SK-N-SH (cell line): ENCODE measurements around the gene GALNT17. TPM values are rescaled to one million over a fixed set of nuclear protein-coding genes. Genes with fewer than 3 reads are reported as not detected.

Experiments
- CTCF ChIA-PET: fragments of 300-600, 350-600 bp; formaldehyde crosslinking; extraction: SDS; loops from one replicate; lab custom pipeline; 2021; lab: Yijun Ruan, JAX
- POLR2A ChIA-PET: fragments of 350-600 bp; sonication (Branson Sonifier 250); formaldehyde crosslinking; extraction: SDS; loops from one replicate; lab custom pipeline; 2020; ENCODE audit warnings: antibody characterized with exemption, inconsistent platforms; lab: Yijun Ruan, JAX
- DNase-seq: peaks from one replicate; pipeline ENCODE4 v3.0.0; 2012
- H2AFZ ChIP-seq: fragments of 200-600 bp; sonication (generic); 2 replicates; pipeline ENCODE4 v1.8.1; 2016; ENCODE audit warnings: antibody characterized with exemption, mild to moderate bottlenecking, low read depth
- H3F3A ChIP-seq: fragments of 200-600 bp; sonication (generic); replicated peaks from 2 replicates; pipeline ENCODE3; 2016; ENCODE audit warnings: antibody characterized with exemption, mild to moderate bottlenecking; ENCODE audit not compliant: insufficient read depth
- H3K27ac ChIP-seq, 2 experiments: fragments of 200-500 bp in 1 of 2; fragments of 200-600 bp in 1 of 2; sonication (Bioruptor generic) in 1 of 2; sonication (generic), shearing (Covaris generic) in 1 of 2; 2 replicates each; pipeline versions ENCODE4 v1.5.1 to v1.6.1; 2014 to 2016; ENCODE audit warnings: low read depth in 2 of 2, inconsistent platforms in 1 of 2, low read length in 1 of 2, mild to moderate bottlenecking in 1 of 2, mixed read lengths in 1 of 2
- H3K27me3 ChIP-seq: fragments of 200-600 bp; sonication (generic), shearing (Covaris generic); 2 replicates; pipeline ENCODE4 v1.6.1; 2016; ENCODE audit warnings: mixed run types; ENCODE audit not compliant: insufficient read depth
- H3K36me3 ChIP-seq, 2 experiments: fragments of 200-500 bp in 1 of 2; fragments of 200-600 bp in 1 of 2; sonication (Bioruptor generic) in 1 of 2; sonication (generic) in 1 of 2; replicated peaks in 1 of 2; 2 replicates each; pipeline versions ENCODE3 to v1.5.1; 2014 to 2016; ENCODE audit warnings: low read length in 1 of 2, mild to moderate bottlenecking in 1 of 2; ENCODE audit not compliant: insufficient read depth in 2 of 2, control insufficient read depth in 1 of 2
- H3K4me1 ChIP-seq, 2 experiments: fragments of 200-500 bp in 1 of 2; fragments of 200-600 bp in 1 of 2; sonication (Bioruptor generic) in 1 of 2; sonication (generic), shearing (Covaris generic) in 1 of 2; 2 replicates each; pipeline versions ENCODE4 v1.5.1 to v1.6.1; 2014 to 2016; ENCODE audit warnings: low read depth in 1 of 2, low read length in 1 of 2, mixed run types in 1 of 2; ENCODE audit not compliant: insufficient read depth in 2 of 2, control insufficient read depth in 1 of 2
- H3K4me2 ChIP-seq: fragments of 200-600 bp; sonication (generic), shearing (Covaris generic); 2 replicates; pipeline ENCODE4 v1.6.1; 2017; ENCODE audit warnings: mixed run types
- H3K4me3 ChIP-seq, 2 experiments: fragments of 200-500 bp in 1 of 2; fragments of 200-600 bp in 1 of 2; sonication (Bioruptor generic) in 1 of 2; sonication (generic), shearing (Covaris generic) in 1 of 2; 2 replicates each; pipeline versions ENCODE4 v1.5.1 to v1.8.1; 2014 to 2016; ENCODE audit warnings: low read depth in 2 of 2, inconsistent platforms in 1 of 2, low read length in 1 of 2, mild to moderate bottlenecking in 1 of 2, mixed read lengths in 1 of 2, moderate library complexity in 1 of 2
- H3K79me2 ChIP-seq: fragments of 200-600 bp; sonication (generic); 2 replicates; pipeline ENCODE4 v1.8.1; 2017; ENCODE audit warnings: mild to moderate bottlenecking; ENCODE audit not compliant: insufficient read depth
- H3K9ac ChIP-seq: fragments of 200-600 bp; sonication (generic); 2 replicates; pipeline ENCODE4 v1.6.1; 2017; ENCODE audit warnings: mixed run types
- H3K9me2 ChIP-seq: fragments of 200-600 bp; sonication (generic); 2 replicates; pipeline ENCODE4 v1.6.1; 2017; ENCODE audit warnings: mixed run types
- H3K9me3 ChIP-seq: fragments of 200-600 bp; sonication (generic); 2 replicates; pipeline ENCODE4 v1.6.1; 2017; ENCODE audit warnings: mixed run types, mild to moderate bottlenecking, moderate library complexity
- H4K20me1 ChIP-seq: fragments of 200-600 bp; sonication (generic); 2 replicates; pipeline ENCODE4 v1.6.1; 2017; ENCODE audit warnings: mild to moderate bottlenecking, mixed run types; ENCODE audit not compliant: insufficient read depth
- ELF1 ChIP-seq: IDR thresholded peaks from 2 replicates; pipeline ENCODE4 v1.4.0; 2012
- EZH2phosphoT487 ChIP-seq: fragments of 200-600 bp; sonication (generic); IDR thresholded peaks from 2 replicates; pipeline ENCODE4 v1.6.1; 2017; ENCODE audit warnings: low read depth, mixed run types, mild to moderate bottlenecking, antibody characterized with exemption, moderate library complexity, borderline replicate concordance
- FOSL2 ChIP-seq: IDR thresholded peaks from 2 replicates; pipeline ENCODE4 v1.4.0; 2012; ENCODE audit warnings: low read depth, mild to moderate bottlenecking, moderate library complexity, borderline replicate concordance
- FOXJ3 ChIP-seq: sonication (generic); formaldehyde crosslinking; IDR thresholded peaks from 2 replicates; pipeline ENCODE4 v1.5.1; 2020; ENCODE audit warnings: mild to moderate bottlenecking, missing genetic modification reagents
- GABPA ChIP-seq: IDR thresholded peaks from 2 replicates; pipeline ENCODE4 v1.4.0; 2012; ENCODE audit warnings: low read depth, mild to moderate bottlenecking
- GATA2 ChIP-seq: sonication (generic); formaldehyde crosslinking; IDR thresholded peaks from 2 replicates; pipeline ENCODE4 v1.5.0; 2020; ENCODE audit warnings: mild to moderate bottlenecking, missing genetic modification reagents
- MAX ChIP-seq: IDR thresholded peaks from 2 replicates; pipeline ENCODE4 v1.4.0; 2012; ENCODE audit warnings: low read depth
- MXI1 ChIP-seq: IDR thresholded peaks from 2 replicates; pipeline ENCODE4 v1.6.1; 2012; ENCODE audit warnings: mild to moderate bottlenecking, low read depth, low read length, improper control_type of control experiment
- NFIC ChIP-seq: IDR thresholded peaks from 2 replicates; pipeline ENCODE4 v1.4.0; 2012; ENCODE audit warnings: borderline replicate concordance
- POLR2AphosphoS5 ChIP-seq: IDR thresholded peaks from 2 replicates; pipeline ENCODE4 v1.6.1; 2012; ENCODE audit warnings: low read depth, low read length
- REST ChIP-seq: IDR thresholded peaks from 2 replicates; pipeline ENCODE4 v1.6.1; 2012; ENCODE audit warnings: mild to moderate bottlenecking, low read depth, low read length, moderate library complexity
- RFX5 ChIP-seq: IDR thresholded peaks from 2 replicates; pipeline ENCODE4 v1.6.1; 2012; ENCODE audit warnings: mild to moderate bottlenecking, improper control_type of control experiment, low read length
- SMC3 ChIP-seq: IDR thresholded peaks from 2 replicates; pipeline ENCODE4 v1.6.1; 2012; ENCODE audit warnings: low read depth, low read length, improper control_type of control experiment
- TCF12 ChIP-seq: IDR thresholded peaks from 2 replicates; pipeline ENCODE4 v1.4.0; 2012
- USF2 ChIP-seq: fragments of 150-350 bp; IDR thresholded peaks from 2 replicates; pipeline ENCODE4 v1.6.1; 2017; ENCODE audit warnings: antibody characterized with exemption, low read length, low read depth, borderline replicate concordance
- ZBTB33 ChIP-seq: IDR thresholded peaks from 2 replicates; pipeline ENCODE4 v1.4.0; 2012; ENCODE audit warnings: low read depth, borderline replicate concordance
- WGBS: methylation state at CpG from one replicate; pipeline ENCODE4 v1.1.6; 2017; ENCODE audit warnings: low lambda C conversion rate; 5-methylcytosine and 5-hydroxymethylcytosine counted together
- polyA plus RNA-seq, 3 experiments: library from polyadenylated mRNA; depleted of rRNA; stranded (reverse); fragments of >200 nt; gene quantifications; 2 replicates each; pipeline ENCODE4 v1.2.3, GENCODE V29; 2012
- TF ChIP-seq, protein P1 (sequence below): fragments of 200-600 bp; sonication (generic); IDR thresholded peaks from 2 replicates; pipeline ENCODE4 v1.6.1; 2017; ENCODE audit warnings: antibody characterized with exemption, mild to moderate bottlenecking, moderate library complexity
- TF ChIP-seq, protein P2 (sequence below): fragments of 150-350 bp; IDR thresholded peaks from 2 replicates; pipeline ENCODE4 v1.6.1; 2016; ENCODE audit warnings: mild to moderate bottlenecking, low read depth, low read length
- TF ChIP-seq, protein P3 (sequence below): IDR thresholded peaks from 2 replicates; pipeline ENCODE4 v1.4.0; 2012; ENCODE audit warnings: low read depth, borderline replicate concordance

The GALNT17 gene
- polyA plus RNA-seq, 1 of the 3 experiments (the other 2 are of a cell fraction) = not detected

GRCh38 chr7:71388181-71388580 is 256.2 kb downstream of the GALNT17 start (continued):
- TF ChIP-seq REST (no peak), MAX (no peak), RFX5 (no peak)
- TF ChIP-seq, protein P1, sequence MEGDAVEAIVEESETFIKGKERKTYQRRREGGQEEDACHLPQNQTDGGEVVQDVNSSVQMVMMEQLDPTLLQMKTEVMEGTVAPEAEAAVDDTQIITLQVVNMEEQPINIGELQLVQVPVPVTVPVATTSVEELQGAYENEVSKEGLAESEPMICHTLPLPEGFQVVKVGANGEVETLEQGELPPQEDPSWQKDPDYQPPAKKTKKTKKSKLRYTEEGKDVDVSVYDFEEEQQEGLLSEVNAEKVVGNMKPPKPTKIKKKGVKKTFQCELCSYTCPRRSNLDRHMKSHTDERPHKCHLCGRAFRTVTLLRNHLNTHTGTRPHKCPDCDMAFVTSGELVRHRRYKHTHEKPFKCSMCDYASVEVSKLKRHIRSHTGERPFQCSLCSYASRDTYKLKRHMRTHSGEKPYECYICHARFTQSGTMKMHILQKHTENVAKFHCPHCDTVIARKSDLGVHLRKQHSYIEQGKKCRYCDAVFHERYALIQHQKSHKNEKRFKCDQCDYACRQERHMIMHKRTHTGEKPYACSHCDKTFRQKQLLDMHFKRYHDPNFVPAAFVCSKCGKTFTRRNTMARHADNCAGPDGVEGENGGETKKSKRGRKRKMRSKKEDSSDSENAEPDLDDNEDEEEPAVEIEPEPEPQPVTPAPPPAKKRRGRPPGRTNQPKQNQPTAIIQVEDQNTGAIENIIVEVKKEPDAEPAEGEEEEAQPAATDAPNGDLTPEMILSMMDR = no peak
- TF ChIP-seq, protein P2, sequence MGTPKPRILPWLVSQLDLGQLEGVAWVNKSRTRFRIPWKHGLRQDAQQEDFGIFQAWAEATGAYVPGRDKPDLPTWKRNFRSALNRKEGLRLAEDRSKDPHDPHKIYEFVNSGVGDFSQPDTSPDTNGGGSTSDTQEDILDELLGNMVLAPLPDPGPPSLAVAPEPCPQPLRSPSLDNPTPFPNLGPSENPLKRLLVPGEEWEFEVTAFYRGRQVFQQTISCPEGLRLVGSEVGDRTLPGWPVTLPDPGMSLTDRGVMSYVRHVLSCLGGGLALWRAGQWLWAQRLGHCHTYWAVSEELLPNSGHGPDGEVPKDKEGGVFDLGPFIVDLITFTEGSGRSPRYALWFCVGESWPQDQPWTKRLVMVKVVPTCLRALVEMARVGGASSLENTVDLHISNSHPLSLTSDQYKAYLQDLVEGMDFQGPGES = no peak

DNA sequence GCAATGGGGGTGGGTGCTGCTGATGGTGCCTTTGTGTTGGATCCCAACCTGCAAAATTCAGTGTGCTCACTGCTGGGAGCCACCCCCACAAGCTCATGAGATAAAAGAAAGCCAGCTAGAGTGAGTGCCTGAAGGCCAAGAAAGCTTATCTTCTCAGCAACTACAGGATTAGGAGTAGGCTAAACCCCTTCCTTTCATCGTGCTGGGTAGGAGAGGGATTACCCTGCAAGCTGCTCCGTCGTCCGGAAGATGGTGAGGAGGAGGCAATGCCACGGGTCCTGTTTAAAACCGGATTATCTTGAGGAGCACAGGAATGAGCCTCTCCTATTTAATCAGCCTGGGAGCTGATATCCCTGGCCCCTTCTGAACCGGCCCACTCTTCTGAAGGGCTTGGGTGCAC is 258.0 kb downstream of the GALNT17 start:
- H4K20me1 ChIP-seq = no peaks in the 10 kb centered on the region
- no peaks in the 10 kb centered on the region for H3F3A ChIP-seq
- no peaks in the 10 kb centered on the region for H3K36me3 ChIP-seq
- ChIA-PET POLR2A (interaction anchor here (0.6 kb wide), 1 partner anchor 627 kb away, joined by 5 read pairs; no protein-coding TSS in a partner anchor), CTCF (no interaction called here)
- H3K4me1 ChIP-seq = no peaks in the 10 kb centered on the region
- H3K27ac ChIP-seq = no peak overlapping the region
- no peak overlapping the region for H2AFZ ChIP-seq
- no peak overlapping the region for H3K9ac ChIP-seq
- H3K9me2 ChIP-seq = no peaks in the 10 kb centered on the region
- H3K4me3 ChIP-seq = no peak overlapping the region
- no peak for DNase-seq
- no peaks in the 10 kb centered on the region for H3K27me3 ChIP-seq
- TF ChIP-seq, protein P2 = no peak
- TF ChIP-seq POLR2AphosphoS5 (no peak), RFX5 (no peak), FOSL2 (no peak), GABPA (no peak), FOXJ3 (no peak), SMC3 (no peak), TCF12 (no peak), ELF1 (no peak), GATA2 (CRISPR knock-in tag) (no peak), ZBTB33 (no peak), NFIC (no peak), MXI1 (no peak), EZH2phosphoT487 (no peak), USF2 (no peak)
- TF ChIP-seq, protein P3, sequence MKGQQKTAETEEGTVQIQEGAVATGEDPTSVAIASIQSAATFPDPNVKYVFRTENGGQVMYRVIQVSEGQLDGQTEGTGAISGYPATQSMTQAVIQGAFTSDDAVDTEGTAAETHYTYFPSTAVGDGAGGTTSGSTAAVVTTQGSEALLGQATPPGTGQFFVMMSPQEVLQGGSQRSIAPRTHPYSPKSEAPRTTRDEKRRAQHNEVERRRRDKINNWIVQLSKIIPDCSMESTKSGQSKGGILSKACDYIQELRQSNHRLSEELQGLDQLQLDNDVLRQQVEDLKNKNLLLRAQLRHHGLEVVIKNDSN = no peak
- no peaks in the 10 kb centered on the region for H3K79me2 ChIP-seq
- WGBS = 30% methylated on average over 7 of the region's 7 CpGs
- H3K9me3 ChIP-seq = no peaks in the 10 kb centered on the region
- no peak overlapping the region for H3K4me2 ChIP-seq
